HG02763 (cell line): ENCODE data around the gene PGA4.
"Not testable (repeated sequence)": the region's sequence is repeated elsewhere in the genome, so short reads cannot be mapped to it uniquely, and the experiment has no call there.

Experiments
- ATAC-seq: cut with Tn5 transposase; IDR thresholded peaks from one replicate; pipeline ENCODE4 v1.9.1; 2021; ENCODE audit warnings: mild to moderate bottlenecking, moderate library complexity; ENCODE audit not compliant: unreplicated experiment

PGA4 gene

GRCh38 chr11:61248071-61248470, 25.9 kb downstream of the PGA4 start:
- ATAC-seq = not testable (repeated sequence)

GRCh38 chr11:61249201-61249600, 27.1 kb downstream of the PGA4 start:
- ATAC-seq = not testable (repeated sequence)

- ATAC-seq = not testable (repeated sequence)
Measured at GRCh38 chr11:61250796-61251765, 28.9 kb downstream of the PGA4 start.

- ATAC-seq = not testable (repeated sequence)
Measured at GRCh38 chr11:61252332-61252731, 30.2 kb downstream of the PGA4 start.

GRCh38 chr11:61254403-61255025, 32.4 kb downstream of the PGA4 start:
- ATAC-seq = no peak

GRCh38 chr11:61256710-61257482, 34.7 kb downstream of the PGA4 start:
- ATAC-seq = no peak

- no peak for ATAC-seq
Measured at GRCh38 chr11:61258546-61258945, 36.4 kb downstream of the PGA4 start.

GRCh38 chr11:61259363-61259762, 37.2 kb downstream of the PGA4 start:
- no peak for ATAC-seq

- ATAC-seq = no peak
Measured at GRCh38 chr11:61264371-61264770, 42.2 kb downstream of the PGA4 start.

- no peak for ATAC-seq
Measured at GRCh38 chr11:61264795-61265194, 42.6 kb downstream of the PGA4 start.

GRCh38 chr11:61265357-61265756, 43.2 kb downstream of the PGA4 start:
- no peak for ATAC-seq

- no peak for ATAC-seq
Measured at GRCh38 chr11:61266602-61267001, 44.5 kb downstream of the PGA4 start.

GRCh38 chr11:61267437-61267841, 45.3 kb downstream of the PGA4 start:
- no peak for ATAC-seq

GRCh38 chr11:61268588-61269250, 46.6 kb downstream of the PGA4 start:
- no peak for ATAC-seq

GRCh38 chr11:61270354-61271076, 48.4 kb downstream of the PGA4 start:
- ATAC-seq = no peak

GRCh38 chr11:61272731-61273130, 50.6 kb downstream of the PGA4 start:
- no peak for ATAC-seq

GRCh38 chr11:61273178-61274078, 51.3 kb downstream of the PGA4 start:
- ATAC-seq = no peak

GRCh38 chr11:61274084-61274483, 51.9 kb downstream of the PGA4 start:
- no peak for ATAC-seq

GRCh38 chr11:61275191-61275590, 53.0 kb downstream of the PGA4 start:
- ATAC-seq = no peak
